ENCODE results near the gene PC.

DNA sequence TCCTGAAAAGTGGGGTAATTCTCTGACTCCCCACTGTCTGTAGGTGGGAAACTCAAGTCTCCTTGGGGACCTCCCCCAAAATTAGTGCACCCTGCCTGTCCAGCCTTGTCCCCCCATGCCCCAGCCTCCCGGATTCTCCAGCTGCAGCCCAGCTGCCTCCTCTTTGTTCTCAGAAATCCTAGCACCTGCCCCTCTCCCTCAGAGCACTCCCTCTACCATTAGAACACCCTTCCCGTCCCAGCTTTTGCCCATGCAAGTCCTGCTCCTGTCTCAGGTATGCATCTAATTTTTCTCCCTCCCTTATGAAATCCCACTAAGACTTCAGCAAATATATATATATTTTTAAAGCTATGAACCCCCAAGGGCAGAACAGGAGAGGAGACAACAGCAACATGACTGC is 64.0 kb downstream of the PC start:
- TF ChIP-seq POLR2A (IDR thresholded peaks at IDR 0.05) (no peak), CTCF (IDR thresholded peaks at IDR 0.05) (no peak)
